CD14-positive monocyte (primary cell): Measurements from ENCODE around the gene RASD2. TPM values are rescaled to one million over a fixed set of nuclear protein-coding genes. Genes with fewer than 3 reads are reported as not detected.

Source experiments
- DNase-seq, 3 donors: peaks; one replicate each; pipeline ENCODE4 v3.0.0-alpha.2; 2011 to 2022
- H2AFZ ChIP-seq: 2 replicates; pipeline ENCODE4 v1.6.0; 2012; ENCODE audit warnings: mild to moderate bottlenecking, low read depth, low read length, inconsistent platforms; ENCODE audit not compliant: insufficient read depth, poor library complexity, severe bottlenecking
- H3K27ac ChIP-seq, 2 donors: 1 replicate in 1 of 2; 2 replicates in 1 of 2; pipeline ENCODE4 v1.5.1; 2012 to 2013; ENCODE audit warnings: low read length in 2 of 2, control low read depth in 1 of 2, inconsistent platforms in 1 of 2, low read depth in 1 of 2, mild to moderate bottlenecking in 1 of 2
- H3K27me3 ChIP-seq, 2 donors: one replicate each; pipeline versions ENCODE4 v1.6.0 to v1.6.1; 2011 to 2013; ENCODE audit warnings: low read length in 2 of 2; ENCODE audit not compliant: control insufficient read depth in 2 of 2, insufficient read depth in 2 of 2
- H3K36me3 ChIP-seq, 2 donors: replicated peaks in 1 of 2; 1 replicate in 1 of 2; 2 replicates in 1 of 2; pipeline versions ENCODE4 v1.5.1 to v1.6.1; 2012 to 2013; ENCODE audit warnings: low read length in 2 of 2, control low read depth in 1 of 2, inconsistent platforms in 1 of 2, mild to moderate bottlenecking in 1 of 2; ENCODE audit not compliant: insufficient read depth in 2 of 2, control insufficient read depth in 1 of 2
- H3K4me1 ChIP-seq, 2 donors: 1 replicate in 1 of 2; 2 replicates in 1 of 2; pipeline versions ENCODE4 v1.5.1 to v1.6.1; 2012 to 2013; ENCODE audit warnings: low read length in 2 of 2, control low read depth in 1 of 2, inconsistent platforms in 1 of 2, mild to moderate bottlenecking in 1 of 2, moderate library complexity in 1 of 2; ENCODE audit not compliant: insufficient read depth in 2 of 2, control insufficient read depth in 1 of 2
- H3K4me2 ChIP-seq: replicated peaks from 2 replicates; pipeline ENCODE3; 2012; ENCODE audit warnings: low read length, moderate library complexity, mild to moderate bottlenecking; ENCODE audit not compliant: poor library complexity, severe bottlenecking; ENCODE audit errors: extremely low read depth
- H3K4me3 ChIP-seq, 3 experiments: fragments of 200-600 bp in 1 of 3; sonication (generic) in 1 of 3; replicated peaks in 1 of 3; 1 replicate in 2 of 3; 2 replicates in 1 of 3; pipeline ENCODE4 v1.5.1; 2011 to 2013; ENCODE audit warnings: low read length in 3 of 3, mild to moderate bottlenecking in 3 of 3, control low read depth in 2 of 3, low read depth in 2 of 3, inconsistent platforms in 1 of 3, moderate library complexity in 1 of 3
- H3K79me2 ChIP-seq: 2 replicates; pipeline ENCODE4 v1.6.0; 2012; ENCODE audit warnings: mild to moderate bottlenecking, control low read depth, inconsistent platforms, low read length, moderate library complexity; ENCODE audit not compliant: insufficient read depth
- H3K9ac ChIP-seq: 2 replicates; pipeline ENCODE4 v1.6.0; 2017; ENCODE audit warnings: low read length, mild to moderate bottlenecking; ENCODE audit not compliant: insufficient read depth, poor library complexity, severe bottlenecking
- H3K9me3 ChIP-seq, 2 donors: replicated peaks in 1 of 2; 1 replicate in 1 of 2; 2 replicates in 1 of 2; pipeline versions ENCODE4 v1.5.1 to v1.6.1; 2012 to 2013; ENCODE audit warnings: low read length in 2 of 2, control low read depth in 1 of 2; ENCODE audit not compliant: control insufficient read depth in 1 of 2, insufficient read depth in 1 of 2
- H4K20me1 ChIP-seq: 2 replicates; pipeline ENCODE4 v1.6.0; 2012; ENCODE audit warnings: mild to moderate bottlenecking, low read length, control low read depth, moderate library complexity; ENCODE audit not compliant: insufficient read depth
- H3K27ac Mint-ChIP-seq, 7 donors: one replicate each; pipeline ENCODE4 v1.8.0; 2020; ENCODE audit warnings: mild to moderate bottlenecking in 7 of 7, mixed read lengths in 7 of 7, moderate library complexity in 6 of 7, inconsistent platforms in 2 of 7
- H3K27me3 Mint-ChIP-seq, 3 donors: one replicate each; pipeline ENCODE4 v1.8.0; 2021 to 2022; ENCODE audit warnings: low read depth in 3 of 3, mild to moderate bottlenecking in 3 of 3, mixed read lengths in 3 of 3, moderate library complexity in 3 of 3, inconsistent platforms in 1 of 3
- H3K36me3 Mint-ChIP-seq, 2 donors: one replicate each; pipeline ENCODE4 v1.8.0; 2020; ENCODE audit warnings: mixed read lengths in 2 of 2, inconsistent platforms in 1 of 2, mild to moderate bottlenecking in 1 of 2
- H3K4me1 Mint-ChIP-seq: one replicate; pipeline ENCODE4 v1.8.0; 2020; ENCODE audit warnings: mild to moderate bottlenecking, mixed read lengths
- H3K4me3 Mint-ChIP-seq, 2 donors: one replicate each; pipeline ENCODE4 v1.8.0; 2020; ENCODE audit warnings: mild to moderate bottlenecking in 2 of 2, mixed read lengths in 2 of 2, moderate library complexity in 1 of 2
- H3K9me3 Mint-ChIP-seq, 7 donors: one replicate each; pipeline ENCODE4 v1.8.0; 2020 to 2022; ENCODE audit warnings: mixed read lengths in 7 of 7, mild to moderate bottlenecking in 6 of 7, moderate library complexity in 6 of 7, inconsistent platforms in 2 of 7
- CTCF ChIP-seq: fragments of 200-600 bp; IDR thresholded peaks from one replicate; pipeline ENCODE4 v1.8.0; 2022; ENCODE audit warnings: antibody characterized with exemption, mild to moderate bottlenecking
- WGBS: methylation state at CpG from one replicate; pipeline ENCODE4 v1.1.5; 2013; ENCODE audit warnings: missing lambda C conversion rate; ENCODE audit not compliant: insufficient coverage; 5-methylcytosine and 5-hydroxymethylcytosine counted together
- intact Hi-C, 2 donors: fragments of 100-400 bp; cut with micrococcal nuclease; formaldehyde crosslinking; loops; one replicate each; pipeline versions ENCODE4 v1.15.0 to v1.15.1; 2023
- polyA plus RNA-seq, 3 donors: library from polyadenylated mRNA; depleted of rRNA in 1 of 3; unstranded in 2 of 3; stranded (reverse) in 1 of 3; fragments of 300-500 nt in 2 of 3; fragments of >200 nt in 1 of 3; fragmentation: Illumina TruSeq in 2 of 3; gene quantifications; 1 replicate in 2 of 3; 2 replicates in 1 of 3; pipeline ENCODE4 v1.2.3, GENCODE V29; 2012 to 2021

RASD2 gene
- polyA plus RNA-seq, 3 donors = 0.29 TPM; not detected in 2

- Mint-ChIP-seq H3K4me1 (peaks cover 11% of the 10 kb centered on the region), H3K27ac (no peak overlapping the region), H3K27me3 (peaks cover 8 to 20% (median 9%) of the 10 kb centered on the region in 3 donors), H3K36me3 (no peaks in the 10 kb centered on the region), H3K9me3 (peaks cover 0 to 2% (median 0%) of the 10 kb centered on the region in 7 donors), H3K4me3 (no peak overlapping the region)
- Histone ChIP-seq H3K4me2 (no peak overlapping the region), H3K4me3 (no peak overlapping the region), H4K20me1 (no peaks in the 10 kb centered on the region), H3K9ac (no peak overlapping the region), H3K27me3 (peaks cover 0 to 3% of the 10 kb centered on the region in 2 donors), H3K36me3 (no peaks in the 10 kb centered on the region), H3K79me2 (no peaks in the 10 kb centered on the region), H3K4me1 (no peaks in the 10 kb centered on the region), H3K9me3 (no peaks in the 10 kb centered on the region), H2AFZ (no peak overlapping the region), H3K27ac (no peak overlapping the region)
- DNase-seq = no peak
- intact Hi-C loops = no loop called here
- TF ChIP-seq CTCF = no peak
- WGBS = 57% methylated on average over 1 of the region's 5 CpGs
Observed at GRCh38 chr22:35560366-35560765, 19.7 kb downstream of the RASD2 start.

- Mint-ChIP-seq H3K27ac (no peak overlapping the region), H3K4me1 (peaks cover 11% of the 10 kb centered on the region), H3K27me3 (peaks cover 8 to 19% (median 10%) of the 10 kb centered on the region in 3 donors), H3K36me3 (no peaks in the 10 kb centered on the region), H3K9me3 (peaks cover 0 to 2% (median 0%) of the 10 kb centered on the region in 7 donors), H3K4me3 (no peak overlapping the region)
- whole genome bisulfite sequencing = 100% methylated on average over 1 of the region's 1 CpG
- no peak overlapping the region for H2AFZ ChIP-seq
- H3K4me1 ChIP-seq = no peaks in the 10 kb centered on the region
- no peaks in the 10 kb centered on the region for H3K36me3 ChIP-seq
- H3K9ac ChIP-seq = no peak overlapping the region
- H3K4me2 ChIP-seq = no peak overlapping the region
- DNase-seq = no peak
- no peaks in the 10 kb centered on the region for H3K9me3 ChIP-seq
- no peak for TF ChIP-seq CTCF
- H3K27ac ChIP-seq = no peak overlapping the region
- H3K79me2 ChIP-seq = no peaks in the 10 kb centered on the region
- H3K27me3 ChIP-seq = peaks cover 0 to 3% of the 10 kb centered on the region in 2 donors
- H4K20me1 ChIP-seq = no peaks in the 10 kb centered on the region
- intact Hi-C loops = no loop called here
- no peak overlapping the region for H3K4me3 ChIP-seq
Observed at GRCh38 chr22:35560824-35561223, 20.2 kb downstream of the RASD2 start.
